ENCODE results near the gene GLTPD2. TPM values are rescaled to one million over a fixed set of nuclear protein-coding genes. Genes with fewer than 3 reads are reported as not detected.

Gene GLTPD2
- total and polyA plus RNA-seq, 12 donors: 0.25 TPM; not detected in 11

DNA sequence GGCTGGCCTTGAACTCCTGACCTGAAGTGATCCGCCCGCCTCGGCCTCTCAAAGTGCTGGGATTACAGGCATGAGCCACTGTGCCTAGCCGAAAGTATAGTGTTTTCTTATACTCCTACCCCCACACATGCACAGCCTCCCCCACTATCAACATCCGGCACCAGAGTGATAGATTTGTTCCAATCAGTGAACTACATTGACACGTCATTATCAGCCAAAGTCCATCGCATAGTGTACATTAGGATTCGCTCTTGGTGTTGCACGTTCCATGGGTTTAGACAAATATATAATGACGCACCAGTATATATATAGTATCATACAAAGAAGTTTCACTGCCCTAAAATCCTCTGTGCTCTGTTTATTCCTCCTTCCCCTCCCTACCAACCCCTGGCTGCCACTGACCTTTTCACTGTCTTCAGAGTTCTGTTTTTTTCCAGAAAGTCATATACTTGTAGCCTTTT lies 29.0 kb upstream of the GLTPD2 start:
- Histone ChIP-seq H3K9me3 (no peaks in the 10 kb centered on the region), H3K4me3 (no peak overlapping the region), H3K27me3 (peaks cover 0 to 24% (median 17%) of the 10 kb centered on the region in 7 donors), H3K36me3 (no peaks in the 10 kb centered on the region), H3K4me1 (peaks cover 0 to 10% (median 0%) of the 10 kb centered on the region in 9 donors), H3K27ac (peak overlapping the region in 3 of 10 donors; percentile 28 to 73 (median 44))
- TF ChIP-seq, protein P1, sequence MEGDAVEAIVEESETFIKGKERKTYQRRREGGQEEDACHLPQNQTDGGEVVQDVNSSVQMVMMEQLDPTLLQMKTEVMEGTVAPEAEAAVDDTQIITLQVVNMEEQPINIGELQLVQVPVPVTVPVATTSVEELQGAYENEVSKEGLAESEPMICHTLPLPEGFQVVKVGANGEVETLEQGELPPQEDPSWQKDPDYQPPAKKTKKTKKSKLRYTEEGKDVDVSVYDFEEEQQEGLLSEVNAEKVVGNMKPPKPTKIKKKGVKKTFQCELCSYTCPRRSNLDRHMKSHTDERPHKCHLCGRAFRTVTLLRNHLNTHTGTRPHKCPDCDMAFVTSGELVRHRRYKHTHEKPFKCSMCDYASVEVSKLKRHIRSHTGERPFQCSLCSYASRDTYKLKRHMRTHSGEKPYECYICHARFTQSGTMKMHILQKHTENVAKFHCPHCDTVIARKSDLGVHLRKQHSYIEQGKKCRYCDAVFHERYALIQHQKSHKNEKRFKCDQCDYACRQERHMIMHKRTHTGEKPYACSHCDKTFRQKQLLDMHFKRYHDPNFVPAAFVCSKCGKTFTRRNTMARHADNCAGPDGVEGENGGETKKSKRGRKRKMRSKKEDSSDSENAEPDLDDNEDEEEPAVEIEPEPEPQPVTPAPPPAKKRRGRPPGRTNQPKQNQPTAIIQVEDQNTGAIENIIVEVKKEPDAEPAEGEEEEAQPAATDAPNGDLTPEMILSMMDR (IDR thresholded peaks at IDR 0.05): no peak
- 67 to 70% methylated on average over 10 of the region's 10 CpGs for WGBS, 2 donors
- ATAC-seq: peak in 7 of 8 donors; percentile 42 to 81 (median 69)
- intact Hi-C loops (cut with DNase I): no loop called here
- no peak for DNase-seq

DNA sequence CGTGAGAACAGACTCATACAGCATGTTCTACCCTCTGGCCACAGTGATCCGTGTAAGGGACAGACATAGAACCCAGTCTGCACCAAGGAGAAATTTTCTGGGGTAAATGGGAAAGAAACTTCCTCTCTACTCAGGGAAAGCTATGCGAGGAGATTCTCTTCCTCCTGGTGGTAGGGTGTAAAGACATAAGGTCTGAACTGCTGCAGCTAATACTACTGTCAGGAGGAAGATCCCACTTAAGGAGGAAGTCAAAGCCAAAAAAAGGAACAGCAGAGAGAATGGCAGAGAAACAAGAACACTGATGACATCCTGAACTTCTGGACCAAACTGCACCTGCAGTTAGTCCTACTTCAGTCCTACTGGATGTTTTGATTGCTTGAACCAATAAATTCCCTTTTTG lies 24.2 kb upstream of the GLTPD2 start:
- peaks cover 0 to 33% (median 0%) of the 10 kb centered on the region in 9 donors for H3K4me1 ChIP-seq
- TF ChIP-seq, protein P1 (IDR thresholded peaks at IDR 0.05): no peak
- H3K36me3 ChIP-seq: no peaks in the 10 kb centered on the region
- no peaks in the 10 kb centered on the region for H3K9me3 ChIP-seq
- 73 to 77% methylated on average over 3 of the region's 3 CpGs for WGBS, 2 donors
- intact Hi-C loops (cut with DNase I): no loop called here
- ATAC-seq (peak in 6 of 8 donors; percentile 26 to 70 (median 58)), DNase-seq (no peak)
- H3K4me3 ChIP-seq: no peak overlapping the region
- peak overlapping the region in 4 of 10 donors; percentile 30 to 89 (median 48) for H3K27ac ChIP-seq
- H3K27me3 ChIP-seq: peaks cover 0 to 10% (median 0%) of the 10 kb centered on the region in 7 donors

DNA sequence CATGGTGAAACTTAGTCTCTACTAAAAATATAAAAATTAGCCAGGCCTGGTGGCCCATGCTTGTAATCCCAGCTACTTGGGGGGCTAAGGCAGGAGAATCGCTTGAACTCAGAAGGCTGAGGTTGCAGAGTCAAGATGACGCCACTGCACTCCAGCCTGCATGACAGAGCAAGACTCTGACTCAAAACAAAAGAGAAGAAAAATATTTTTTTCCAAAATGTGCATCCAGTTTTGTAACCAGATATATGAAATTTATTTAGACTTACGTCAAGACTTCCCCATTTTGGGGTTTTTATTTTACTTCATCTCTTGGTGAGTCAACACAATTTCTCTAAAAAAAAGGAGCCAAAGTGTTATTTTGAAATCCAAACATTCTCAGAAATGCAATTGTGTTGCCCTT lies 22.6 kb upstream of the GLTPD2 start:
- TF ChIP-seq, protein P1 (IDR thresholded peaks at IDR 0.05): no peak
- intact Hi-C loops (cut with DNase I): no loop called here
- Histone ChIP-seq H3K4me3 (no peak overlapping the region), H3K4me1 (peaks cover 0 to 40% (median 0%) of the 10 kb centered on the region in 9 donors), H3K9me3 (no peaks in the 10 kb centered on the region), H3K27ac (peak overlapping the region in 5 of 10 donors; percentile 31 to 89 (median 58)), H3K36me3 (no peaks in the 10 kb centered on the region), H3K27me3 (peaks cover 0 to 3% (median 0%) of the 10 kb centered on the region in 7 donors)
- 81 to 90% methylated on average over 3 of the region's 3 CpGs for WGBS, 2 donors
- ATAC-seq (peak in 7 of 8 donors; percentile 26 to 73 (median 38)), DNase-seq (no peak)

DNA sequence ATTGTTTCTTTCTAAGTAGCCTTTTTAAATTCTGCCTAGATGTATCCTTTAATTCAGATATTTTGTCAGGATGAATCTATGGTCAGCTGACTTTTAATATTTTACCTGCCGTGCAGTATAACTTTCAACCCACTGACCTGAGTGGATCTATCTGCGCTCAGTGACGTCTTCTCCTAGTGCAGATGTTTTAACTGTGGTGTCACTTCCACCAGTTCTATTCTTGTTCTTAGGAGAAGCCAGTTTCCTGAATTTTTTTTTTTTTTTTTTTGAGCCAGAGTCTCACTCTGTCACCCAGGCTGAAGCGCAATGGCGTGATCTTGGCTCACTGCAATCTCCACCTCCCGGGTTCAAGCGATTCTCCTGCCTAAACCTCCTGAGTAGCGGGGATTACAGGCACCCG lies 22.0 kb upstream of the GLTPD2 start:
- ATAC-seq: peak in 6 of 8 donors; percentile 41 to 75 (median 68)

More for the DNA sequence above, 22.0 kb upstream of the GLTPD2 start:
- H3K4me1 ChIP-seq: peaks cover 0 to 45% (median 0%) of the 10 kb centered on the region in 9 donors
- H3K4me3 ChIP-seq: no peak overlapping the region
- H3K9me3 ChIP-seq: no peaks in the 10 kb centered on the region
- intact Hi-C loops (cut with DNase I): no loop called here
- no peaks in the 10 kb centered on the region for H3K36me3 ChIP-seq
- DNase-seq: no peak
- TF ChIP-seq, protein P1 (IDR thresholded peaks at IDR 0.05): no peak
- H3K27me3 ChIP-seq: peaks cover 0 to 4% (median 0%) of the 10 kb centered on the region in 7 donors
- H3K27ac ChIP-seq: peak overlapping the region in 3 of 10 donors; percentile 52 to 89 (median 58)
- 69 to 70% methylated on average over 9 of the region's 9 CpGs for WGBS, 2 donors

All from heart right ventricle (tissue), 16 donors.